Heart right ventricle (tissue), 16 donors: ENCODE results near the gene NAGPA. TPM values are rescaled to one million over a fixed set of nuclear protein-coding genes. Genes with fewer than 3 reads are reported as not detected.
A peak's percentile ranks its signal among the peaks of the same experiment; 100 is the strongest.

Experiments used
- ATAC-seq, 8 donors: fragments of 200-7000 bp; cut with Tn5 transposase; one replicate each; pipeline ENCODE4 v1.9.1; 2020; ENCODE audit warnings: mild to moderate bottlenecking in 8 of 8, moderate library complexity in 8 of 8, moderate number of reproducible peaks in 1 of 8
- DNase-seq, 2 donors: peaks; one replicate each; pipeline ENCODE4 v3.0.0-alpha.2; 2020
- H3K27ac ChIP-seq, 10 donors: fragments of 200-600 bp; sonication (generic) in 2 of 10; one replicate each; pipeline versions ENCODE4 v1.5.0 to v1.8.0; 2020 to 2022; ENCODE audit warnings: mild to moderate bottlenecking in 3 of 10
- H3K27me3 ChIP-seq, 7 donors: fragments of 200-600 bp; one replicate each; pipeline ENCODE4 v1.8.0; 2021 to 2022; ENCODE audit warnings: mild to moderate bottlenecking in 2 of 7
- H3K36me3 ChIP-seq, 9 donors: fragments of 200-600 bp; sonication (generic) in 1 of 9; one replicate each; pipeline versions ENCODE4 v1.5.0 to v1.8.0; 2020 to 2022; ENCODE audit warnings: mild to moderate bottlenecking in 2 of 9
- H3K4me1 ChIP-seq, 9 donors: fragments of 200-600 bp; sonication (generic) in 1 of 9; one replicate each; pipeline versions ENCODE4 v1.5.0 to v1.8.0; 2020 to 2022; ENCODE audit warnings: mild to moderate bottlenecking in 4 of 9
- H3K4me3 ChIP-seq, 10 donors: fragments of 200-600 bp; sonication (generic) in 2 of 10; one replicate each; pipeline versions ENCODE4 v1.5.0 to v1.8.0; 2020 to 2022; ENCODE audit warnings: mild to moderate bottlenecking in 7 of 10, moderate library complexity in 2 of 10
- H3K9me3 ChIP-seq, 11 donors: fragments of 200-600 bp in 10 of 11; sonication (generic) in 2 of 11; one replicate each; pipeline versions ENCODE4 v1.5.0 to v1.8.0; 2013 to 2022; ENCODE audit warnings: mild to moderate bottlenecking in 2 of 11, control low read depth in 1 of 11, moderate library complexity in 1 of 11
- WGBS, 2 donors: extraction: QIAGEN DNeasy Blood & Tissue Kit; methylation state at CpG; one replicate each; pipeline ENCODE4 v1.1.7; 2013; ENCODE audit warnings: inconsistent platforms in 1 of 2; 5-methylcytosine and 5-hydroxymethylcytosine counted together
- intact Hi-C, 10 donors: fragments of 100-400 bp; cut with DNase I; formaldehyde crosslinking; loops; one replicate each; pipeline versions ENCODE4 v1.11.1 to v1.14.2; 2022
- polyA plus RNA-seq, 2 donors: library from polyadenylated mRNA; stranded (reverse); fragments of 200-250 nt; gene quantifications; one replicate each; pipeline ENCODE4 v1.2.3, GENCODE V29; 2013
- total RNA-seq, 10 donors: library from RNA; stranded (reverse); fragmentation: NEBNext Ultra II Directional in 3 of 10; extraction: Animal tissue kit (Norgen Biotek cat#: 25700) in 3 of 10; gene quantifications; one replicate each; pipeline versions ENCODE4 v1.2.1 to v1.2.4, GENCODE V29; 2021 to 2023
- TF ChIP-seq, protein P1 (sequence below), 9 donors: fragments of 200-600 bp; sonication (generic) in 2 of 9; IDR thresholded peaks; one replicate each; pipeline versions ENCODE4 v1.5.0 to v1.8.0; 2021 to 2022; ENCODE audit warnings: antibody characterized with exemption in 9 of 9, mild to moderate bottlenecking in 5 of 9, moderate library complexity in 1 of 9
- donor health status: Arrhythmogenic right ventricular cardiomyopathy.
- donor health status: ischemic (EF 13 %, LVEDD 7.1; RV severe dilation, severe dysfunction).
- donor health status: healthy with polysubstance abuse.
- donor health status: DM: no; HTN: yes; CAD: no.
- donor health status: DM: no; HTN: no; CAD: no.
- donor health status: ischemic (EF 25% LVEDD 6.9; RV normal size, moderate dysfunction).
- donor health status: ischemic (EF 25% LVEDD 5.7; RV mildly dilated, moderate dysfunction).
- donor health status: healthy.
- donor health status: DM: yes; HTN: yes; CAD: no.
- donor health status: Ischemic cardiomyopathy.
- donor health status: ischemic (EF 35%, LVEDD 5.7; RV mildly dilated, moderate dysfunction).
- donor health status: nonischemic (EF 11% LVEDD 7.7; RV severe dilation, severe dysfunction).
- donor health status: DM: yes; HTN: yes; CAD: no.
- donor health status: PGD.
- donor health status: ischemic (EF 29% LVEDD 5.4; RV normal size, mild dysfunction).
- donor health status: nonischemic (EF 23%, LVEDD 6.1; RV moderate dilation, normal function).

NAGPA gene
- total and polyA plus RNA-seq, 12 donors, result 4.7 to 11.0 (median 6.7) TPM

DNA sequence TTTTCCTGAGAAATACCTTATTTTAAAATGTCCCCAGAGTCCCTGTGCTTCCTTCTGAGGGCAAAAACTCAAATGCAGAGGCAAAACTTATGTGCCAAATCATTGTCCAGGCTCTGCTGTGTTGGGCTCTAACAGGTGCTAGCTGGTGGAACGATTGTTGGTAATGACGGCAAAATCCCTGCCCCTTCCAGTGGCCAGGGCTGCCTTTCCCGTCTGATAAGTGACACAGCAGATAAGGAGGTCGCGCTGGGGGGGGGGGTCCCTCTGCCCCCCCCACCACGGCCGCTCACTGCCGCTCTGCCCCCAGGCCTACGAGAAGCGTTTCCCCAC is 46.5 kb downstream of the NAGPA start:
- 0 to 1% methylated on average over 9 to 10 of the region's 10 CpGs for WGBS, 2 donors
- no peak overlapping the region for H3K4me3 ChIP-seq

DNA sequence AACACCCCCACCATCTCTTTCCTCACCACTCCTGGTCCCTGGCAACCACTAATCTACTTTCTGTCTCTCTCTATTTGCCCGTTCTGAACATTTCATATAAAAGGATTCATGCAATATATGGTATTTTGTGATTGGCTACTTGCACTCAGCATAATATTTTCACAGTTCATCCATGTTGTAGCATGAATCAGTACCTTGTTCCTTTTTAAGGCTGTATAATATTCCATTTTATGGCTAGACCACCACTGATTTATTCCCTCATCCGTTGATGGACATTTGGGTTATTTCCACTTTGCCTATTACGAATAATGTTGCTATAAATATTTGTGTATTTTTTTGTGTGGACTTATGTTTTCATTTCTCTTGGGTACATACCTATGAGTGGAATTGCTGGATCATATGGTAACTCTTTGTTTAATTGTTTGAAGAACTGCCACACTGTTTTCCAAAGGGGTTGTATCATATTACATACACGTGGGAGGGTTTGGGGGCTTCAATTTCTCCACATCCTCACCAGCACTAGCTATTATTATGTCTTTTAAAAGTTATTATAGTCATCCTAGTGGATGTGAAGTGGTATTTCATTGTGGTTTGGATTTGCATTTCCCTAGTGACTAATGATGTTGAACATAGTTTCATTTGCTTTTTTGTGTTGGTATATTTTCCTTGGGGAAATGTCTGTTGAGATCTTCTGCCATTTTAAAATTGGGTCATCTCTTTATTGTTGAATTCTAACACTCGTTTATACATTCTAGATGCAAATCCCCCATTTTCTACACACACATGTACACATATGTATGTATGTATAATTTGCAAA is 49.4 kb downstream of the NAGPA start:
- intact Hi-C loops, result no loop called here
- peaks cover 0 to 44% (median 22%) of the 10 kb centered on the region in 7 donors for H3K27me3 ChIP-seq
- H3K9me3 ChIP-seq, result peaks cover 0 to 13% (median 0%) of the 10 kb centered on the region in 11 donors
- H3K4me1 ChIP-seq, result peaks cover 0 to 13% (median 5%) of the 10 kb centered on the region in 9 donors
- TF ChIP-seq, protein P1, sequence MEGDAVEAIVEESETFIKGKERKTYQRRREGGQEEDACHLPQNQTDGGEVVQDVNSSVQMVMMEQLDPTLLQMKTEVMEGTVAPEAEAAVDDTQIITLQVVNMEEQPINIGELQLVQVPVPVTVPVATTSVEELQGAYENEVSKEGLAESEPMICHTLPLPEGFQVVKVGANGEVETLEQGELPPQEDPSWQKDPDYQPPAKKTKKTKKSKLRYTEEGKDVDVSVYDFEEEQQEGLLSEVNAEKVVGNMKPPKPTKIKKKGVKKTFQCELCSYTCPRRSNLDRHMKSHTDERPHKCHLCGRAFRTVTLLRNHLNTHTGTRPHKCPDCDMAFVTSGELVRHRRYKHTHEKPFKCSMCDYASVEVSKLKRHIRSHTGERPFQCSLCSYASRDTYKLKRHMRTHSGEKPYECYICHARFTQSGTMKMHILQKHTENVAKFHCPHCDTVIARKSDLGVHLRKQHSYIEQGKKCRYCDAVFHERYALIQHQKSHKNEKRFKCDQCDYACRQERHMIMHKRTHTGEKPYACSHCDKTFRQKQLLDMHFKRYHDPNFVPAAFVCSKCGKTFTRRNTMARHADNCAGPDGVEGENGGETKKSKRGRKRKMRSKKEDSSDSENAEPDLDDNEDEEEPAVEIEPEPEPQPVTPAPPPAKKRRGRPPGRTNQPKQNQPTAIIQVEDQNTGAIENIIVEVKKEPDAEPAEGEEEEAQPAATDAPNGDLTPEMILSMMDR (IDR thresholded peaks at IDR 0.05), result no peak
- no peak for ATAC-seq
- no peak overlapping the region for H3K4me3 ChIP-seq
- WGBS, 2 donors, result 72% methylated on average over 5 of the region's 5 CpGs
- H3K27ac ChIP-seq, result no peak overlapping the region
- no peak for DNase-seq
- H3K36me3 ChIP-seq, result no peaks in the 10 kb centered on the region

More for the DNA sequence above, 46.5 kb downstream of the NAGPA start:
- ATAC-seq (peak in 1 of 8 donors; percentile 14), DNase-seq (no peak)
- H3K27ac ChIP-seq, result no peak overlapping the region
- no peaks in the 10 kb centered on the region for H3K36me3 ChIP-seq
- peaks cover 0 to 62% (median 38%) of the 10 kb centered on the region in 7 donors for H3K27me3 ChIP-seq
- peaks cover 0 to 13% (median 0%) of the 10 kb centered on the region in 11 donors for H3K9me3 ChIP-seq
- TF ChIP-seq, protein P1 (IDR thresholded peaks at IDR 0.05), result no peak
- intact Hi-C loops, result no loop called here
- H3K4me1 ChIP-seq, result peaks cover 0 to 8% (median 3%) of the 10 kb centered on the region in 9 donors

DNA sequence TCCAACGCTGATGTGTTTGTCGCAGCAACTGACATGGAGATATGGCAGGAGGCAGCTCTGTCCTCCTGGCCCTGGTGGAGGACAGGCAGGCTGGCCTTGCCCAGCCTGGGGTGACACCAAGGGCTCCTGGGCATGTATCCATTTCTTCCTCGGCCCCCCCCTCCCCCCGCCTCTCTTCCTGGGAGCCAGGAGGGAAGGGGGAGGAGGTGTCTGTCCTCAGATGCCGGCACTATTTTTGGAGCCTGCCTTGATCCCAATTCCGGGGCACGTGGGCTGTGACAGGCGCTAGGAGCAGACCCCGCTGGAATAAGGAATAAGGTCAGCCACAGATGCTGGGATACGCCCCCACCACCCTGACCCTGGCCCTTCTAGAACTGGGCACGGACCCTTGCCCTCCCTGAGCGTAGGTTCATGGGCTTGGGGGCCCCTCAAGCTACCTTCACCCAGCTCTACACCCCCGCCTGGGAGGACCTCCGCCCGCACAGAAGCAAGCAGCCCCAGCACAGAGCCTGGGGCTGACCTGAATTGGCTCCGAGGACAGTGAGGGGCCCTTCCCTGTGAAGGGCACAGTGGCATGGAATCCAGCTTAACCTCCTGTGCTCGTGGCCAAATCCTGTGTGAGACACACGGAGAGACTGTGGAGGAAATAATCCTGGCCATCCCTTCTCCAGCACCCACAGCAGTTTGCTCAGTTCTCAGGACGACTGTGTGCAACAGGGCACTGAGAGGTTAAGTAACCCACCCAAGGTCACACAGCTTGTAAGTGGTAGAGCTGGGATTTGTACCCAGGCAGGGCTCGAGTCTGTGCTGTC is 51.5 kb downstream of the NAGPA start:
- WGBS, 2 donors, result 23% methylated on average over 20 of the region's 20 CpGs
- Histone ChIP-seq H3K27ac (peak overlapping the region; percentile 60 to 89 (median 84)), H3K27me3 (peaks cover 0 to 22% (median 2%) of the 10 kb centered on the region in 7 donors), H3K4me1 (peaks cover 0 to 10% (median 5%) of the 10 kb centered on the region in 9 donors), H3K4me3 (peak overlapping the region in 7 of 10 donors; percentile 12 to 39 (median 22)), H3K9me3 (peaks cover 0 to 13% (median 0%) of the 10 kb centered on the region in 11 donors), H3K36me3 (no peaks in the 10 kb centered on the region)
- TF ChIP-seq, protein P1 (IDR thresholded peaks at IDR 0.05), result no peak
- intact Hi-C loops, result no loop called here
- ATAC-seq (peak; percentile 86 to 98 (median 95)), DNase-seq (peak; percentile 66 to 69)

- Histone ChIP-seq H3K27ac (peak overlapping the region in 8 of 10 donors; percentile 79 to 89 (median 84)), H3K4me1 (peaks cover 0 to 10% (median 5%) of the 10 kb centered on the region in 9 donors), H3K4me3 (no peak overlapping the region), H3K36me3 (no peaks in the 10 kb centered on the region), H3K9me3 (peaks cover 0 to 12% (median 0%) of the 10 kb centered on the region in 11 donors), H3K27me3 (peaks cover 0 to 15% (median 0%) of the 10 kb centered on the region in 7 donors)
- TF ChIP-seq, protein P1 (IDR thresholded peaks at IDR 0.05), result no peak
- intact Hi-C loops, result no loop called here
- no peak for DNase-seq
- peak in 3 of 8 donors; percentile 1 to 13 (median 3) for ATAC-seq
- 51 to 77% methylated on average over 7 of the region's 7 CpGs for WGBS, 2 donors
Measured at GRCh38 chr16:4981473-4981872, 52.3 kb downstream of the NAGPA start.
